CD4-positive, CD25-positive, alpha-beta regulatory T cell (primary cell): ENCODE measurements around the gene TMCC2. TPM values are rescaled to one million over a fixed set of nuclear protein-coding genes. Genes with fewer than 3 reads are reported as not detected.
A peak's percentile ranks its signal among the peaks of the same experiment; 100 is the strongest.

Experiments used
- ATAC-seq, 2 donors: fragments of 150-1000 bp; cut with Tn5 transposase; one replicate each; pipeline ENCODE4 v1.10.0; 2021; ENCODE audit warnings: low read depth in 2 of 2, moderate number of reproducible peaks in 2 of 2, moderate library complexity in 1 of 2
- DNase-seq, 3 donors: peaks; one replicate each; pipeline versions ENCODE4 v3.0.0 to v3.0.0-alpha.2; 2012 to 2022; ENCODE audit warnings: mixed read lengths in 1 of 3
- H3K27ac ChIP-seq: one replicate; pipeline ENCODE4 v1.7.0; 2013; ENCODE audit warnings: mild to moderate bottlenecking, low read length; ENCODE audit not compliant: insufficient read depth, poor library complexity, severe bottlenecking
- H3K27me3 ChIP-seq: one replicate; pipeline ENCODE4 v1.7.0; 2013; ENCODE audit warnings: low read length; ENCODE audit not compliant: control insufficient read depth, insufficient read depth
- H3K36me3 ChIP-seq: one replicate; pipeline ENCODE4 v1.7.0; 2013; ENCODE audit warnings: mild to moderate bottlenecking, low read length, moderate library complexity; ENCODE audit not compliant: control insufficient read depth, insufficient read depth
- H3K4me1 ChIP-seq: 2 replicates; pipeline ENCODE4 v1.7.0; 2013; ENCODE audit warnings: mild to moderate bottlenecking, low read length; ENCODE audit not compliant: insufficient read depth, control insufficient read depth, poor library complexity, severe bottlenecking
- H3K4me3 ChIP-seq: one replicate; pipeline ENCODE4 v1.7.0; 2013; ENCODE audit warnings: low read depth, mild to moderate bottlenecking, low read length, moderate library complexity
- H3K9me3 ChIP-seq, 2 experiments: 1 replicate in 1 of 2; 2 replicates in 1 of 2; pipeline ENCODE4 v1.7.0; 2013; ENCODE audit warnings: low read length in 2 of 2, mild to moderate bottlenecking in 1 of 2, moderate library complexity in 1 of 2; ENCODE audit not compliant: control insufficient read depth in 2 of 2
- H3K27ac Mint-ChIP-seq, 3 donors: one replicate each; pipeline ENCODE4 v1.8.0; 2020 to 2022; ENCODE audit warnings: mild to moderate bottlenecking in 3 of 3, mixed read lengths in 3 of 3, moderate library complexity in 2 of 3
- H3K27me3 Mint-ChIP-seq: one replicate; pipeline ENCODE4 v1.8.0; 2022; ENCODE audit warnings: mild to moderate bottlenecking, mixed read lengths
- H3K36me3 Mint-ChIP-seq: one replicate; pipeline ENCODE4 v1.8.0; 2020; ENCODE audit warnings: mixed read lengths
- H3K4me1 Mint-ChIP-seq, 4 donors: one replicate each; pipeline ENCODE4 v1.8.0; 2020 to 2022; ENCODE audit warnings: mixed read lengths in 4 of 4, mild to moderate bottlenecking in 1 of 4
- H3K4me3 Mint-ChIP-seq, 4 donors: one replicate each; pipeline ENCODE4 v1.8.0; 2020 to 2022; ENCODE audit warnings: mild to moderate bottlenecking in 4 of 4, mixed read lengths in 4 of 4, moderate library complexity in 3 of 4
- H3K9me3 Mint-ChIP-seq, 7 donors: one replicate each; pipeline ENCODE4 v1.8.0; 2020 to 2022; ENCODE audit warnings: mixed read lengths in 7 of 7, mild to moderate bottlenecking in 3 of 7, moderate library complexity in 2 of 7
- polyA plus RNA-seq, 4 donors: library from polyadenylated mRNA; unstranded; fragments of 300-500 nt; fragmentation: Illumina TruSeq; gene quantifications; one replicate each; pipeline ENCODE4 v1.2.3, GENCODE V29; 2021
- total RNA-seq: library from RNA; stranded (reverse); gene quantifications from one replicate; pipeline ENCODE4 v1.2.3, GENCODE V29; 2022

Gene TMCC2
- total and polyA plus RNA-seq, 5 donors from 2014 or later: 0.22 to 1.8 (median 0.31) TPM

GRCh38 chr1:205235951-205236350 is 8.2 kb downstream of the TMCC2 start:
- Histone ChIP-seq H3K4me1 (no peaks in the 10 kb centered on the region), H3K36me3 (no peaks in the 10 kb centered on the region), H3K27ac (no peak overlapping the region), H3K27me3 (peaks cover 3% of the 10 kb centered on the region), H3K4me3 (no peak overlapping the region), H3K9me3 (no peaks in the 10 kb centered on the region)
- H3K4me1 Mint-ChIP-seq: peaks cover 0 to 7% (median 1%) of the 10 kb centered on the region in 4 donors
- no peak for ATAC-seq
- no peak overlapping the region for H3K27ac Mint-ChIP-seq
- no peaks in the 10 kb centered on the region for H3K36me3 Mint-ChIP-seq
- H3K27me3 Mint-ChIP-seq: peaks cover 43% of the 10 kb centered on the region
- H3K4me3 Mint-ChIP-seq: no peak overlapping the region
- DNase-seq: no peak
- H3K9me3 Mint-ChIP-seq: peaks cover 0 to 3% (median 0%) of the 10 kb centered on the region in 7 donors

GRCh38 chr1:205236526-205236925 is 8.8 kb downstream of the TMCC2 start:
- Mint-ChIP-seq H3K4me3 (no peak overlapping the region), H3K27ac (no peak overlapping the region), H3K27me3 (peaks cover 43% of the 10 kb centered on the region), H3K36me3 (no peaks in the 10 kb centered on the region), H3K4me1 (peaks cover 0 to 7% (median 1%) of the 10 kb centered on the region in 4 donors), H3K9me3 (peaks cover 0 to 3% (median 0%) of the 10 kb centered on the region in 7 donors)
- no peaks in the 10 kb centered on the region for H3K4me1 ChIP-seq
- no peaks in the 10 kb centered on the region for H3K9me3 ChIP-seq
- ATAC-seq (no peak), DNase-seq (no peak)
- no peaks in the 10 kb centered on the region for H3K36me3 ChIP-seq
- H3K4me3 ChIP-seq: no peak overlapping the region
- H3K27me3 ChIP-seq: no peaks in the 10 kb centered on the region
- no peak overlapping the region for H3K27ac ChIP-seq

GRCh38 chr1:205236951-205237475 is 9.3 kb downstream of the TMCC2 start:
- Mint-ChIP-seq H3K27ac (no peak overlapping the region), H3K9me3 (peaks cover 0 to 3% (median 0%) of the 10 kb centered on the region in 7 donors), H3K4me1 (peaks cover 0 to 7% (median 1%) of the 10 kb centered on the region in 4 donors), H3K4me3 (no peak overlapping the region), H3K36me3 (no peaks in the 10 kb centered on the region), H3K27me3 (peaks cover 43% of the 10 kb centered on the region)
- Histone ChIP-seq H3K36me3 (no peaks in the 10 kb centered on the region), H3K27me3 (no peaks in the 10 kb centered on the region), H3K27ac (no peak overlapping the region), H3K4me3 (no peak overlapping the region), H3K4me1 (no peaks in the 10 kb centered on the region), H3K9me3 (no peaks in the 10 kb centered on the region)
- DNase-seq (no peak), ATAC-seq (no peak)

GRCh38 chr1:205237526-205238484 is 10.1 kb downstream of the TMCC2 start:
- Mint-ChIP-seq H3K36me3 (no peaks in the 10 kb centered on the region), H3K27me3 (peaks cover 46% of the 10 kb centered on the region), H3K9me3 (peaks cover 0 to 3% (median 0%) of the 10 kb centered on the region in 7 donors), H3K27ac (peak overlapping the region in 1 of 3 donors; percentile 51), H3K4me1 (peaks cover 0 to 7% (median 1%) of the 10 kb centered on the region in 4 donors), H3K4me3 (no peak overlapping the region)
- H3K27me3 ChIP-seq: no peaks in the 10 kb centered on the region
- no peaks in the 10 kb centered on the region for H3K9me3 ChIP-seq
- H3K27ac ChIP-seq: no peak overlapping the region
- H3K4me1 ChIP-seq: no peaks in the 10 kb centered on the region
- DNase-seq: no peak
- H3K36me3 ChIP-seq: no peaks in the 10 kb centered on the region
- no peak overlapping the region for H3K4me3 ChIP-seq
- ATAC-seq: no peak

GRCh38 chr1:205239078-205239477 is 11.3 kb downstream of the TMCC2 start:
- no peaks in the 10 kb centered on the region for H3K36me3 ChIP-seq
- Mint-ChIP-seq H3K4me3 (no peak overlapping the region), H3K27me3 (peaks cover 36% of the 10 kb centered on the region), H3K4me1 (peaks cover 0 to 7% (median 1%) of the 10 kb centered on the region in 4 donors), H3K36me3 (no peaks in the 10 kb centered on the region), H3K9me3 (peaks cover 0 to 3% (median 0%) of the 10 kb centered on the region in 7 donors), H3K27ac (no peak overlapping the region)
- no peaks in the 10 kb centered on the region for H3K27me3 ChIP-seq
- H3K4me3 ChIP-seq: no peak overlapping the region
- H3K9me3 ChIP-seq: no peaks in the 10 kb centered on the region
- ATAC-seq (no peak), DNase-seq (no peak)
- H3K27ac ChIP-seq: no peak overlapping the region
- H3K4me1 ChIP-seq: no peaks in the 10 kb centered on the region

GRCh38 chr1:205240118-205240517 is 12.4 kb downstream of the TMCC2 start:
- H3K4me3 ChIP-seq: no peak overlapping the region
- Mint-ChIP-seq H3K4me1 (peaks cover 0 to 7% (median 1%) of the 10 kb centered on the region in 4 donors), H3K27ac (no peak overlapping the region), H3K27me3 (peaks cover 36% of the 10 kb centered on the region), H3K36me3 (no peaks in the 10 kb centered on the region), H3K9me3 (peaks cover 0 to 3% (median 0%) of the 10 kb centered on the region in 7 donors), H3K4me3 (no peak overlapping the region)
- H3K36me3 ChIP-seq: no peaks in the 10 kb centered on the region
- H3K27me3 ChIP-seq: no peaks in the 10 kb centered on the region
- no peak for ATAC-seq
- no peak for DNase-seq
- no peak overlapping the region for H3K27ac ChIP-seq
- no peaks in the 10 kb centered on the region for H3K4me1 ChIP-seq
- H3K9me3 ChIP-seq: no peaks in the 10 kb centered on the region

GRCh38 chr1:205240569-205240968 is 12.8 kb downstream of the TMCC2 start:
- Mint-ChIP-seq H3K4me1 (peaks cover 0 to 7% (median 1%) of the 10 kb centered on the region in 4 donors), H3K4me3 (no peak overlapping the region), H3K36me3 (no peaks in the 10 kb centered on the region), H3K9me3 (peaks cover 0 to 3% (median 0%) of the 10 kb centered on the region in 7 donors), H3K27me3 (peaks cover 35% of the 10 kb centered on the region), H3K27ac (no peak overlapping the region)
- no peak overlapping the region for H3K4me3 ChIP-seq
- H3K27ac ChIP-seq: no peak overlapping the region
- no peaks in the 10 kb centered on the region for H3K27me3 ChIP-seq
- ATAC-seq (no peak), DNase-seq (no peak)
- H3K9me3 ChIP-seq: no peaks in the 10 kb centered on the region
- H3K36me3 ChIP-seq: no peaks in the 10 kb centered on the region
- no peaks in the 10 kb centered on the region for H3K4me1 ChIP-seq
